Measurements from ENCODE around the gene RPL10. TPM values are rescaled to one million over a fixed set of nuclear protein-coding genes. Genes with fewer than 3 reads are reported as not detected.
"Not testable (repeated sequence)": the region's sequence is repeated elsewhere in the genome, so short reads cannot be mapped to it uniquely, and the experiment has no call there.

Gene RPL10
- total RNA-seq, 2 experiments from 2014 or later: 2,958 to 2,962 TPM

GRCh38 chrX:154382483-154383069, 15.6 kb upstream of the RPL10 start:
- H3K4me1 Mint-ChIP-seq: peaks cover 13% of the 10 kb centered on the region
- DNase-seq: no peak
- POLR2A ChIA-PET: interaction anchor here (0.6 to 2.2 kb wide), 4 partner anchors 9 to 459 kb away, joined by 3 to 9 read pairs (median 3); partner anchors contain the start of gene RPL10
- H3K9me3 Mint-ChIP-seq: no peaks in the 10 kb centered on the region
- H3K27me3 Mint-ChIP-seq: no peaks in the 10 kb centered on the region
- H3K27ac Mint-ChIP-seq: no peak overlapping the region
- CTCF ChIA-PET: no interaction called here
- peaks cover 2% of the 10 kb centered on the region for H3K36me3 Mint-ChIP-seq (ENCODE audit: low read depth)
- H3K4me3 Mint-ChIP-seq: no peak overlapping the region

GRCh38 chrX:154383359-154384283, 14.6 kb upstream of the RPL10 start:
- DNase-seq: no peak
- no peak overlapping the region for H3K27ac Mint-ChIP-seq
- ChIA-PET POLR2A (interaction anchor here (1.1 to 2.2 kb wide), 4 partner anchors 10 to 460 kb away, joined by 3 to 10 read pairs (median 6); partner anchors contain the start of gene RPL10), CTCF (interaction anchor here (1.2 kb wide), 1 partner anchor 15 kb away, joined by 3 read pairs; no protein-coding TSS in a partner anchor)
- no peak overlapping the region for H3K4me3 Mint-ChIP-seq
- peaks cover 2% of the 10 kb centered on the region for H3K36me3 Mint-ChIP-seq (ENCODE audit: low read depth)
- no peaks in the 10 kb centered on the region for H3K27me3 Mint-ChIP-seq
- H3K4me1 Mint-ChIP-seq: peaks cover 11% of the 10 kb centered on the region
- no peaks in the 10 kb centered on the region for H3K9me3 Mint-ChIP-seq

- peaks cover 11% of the 10 kb centered on the region for H3K4me1 Mint-ChIP-seq
- H3K4me3 Mint-ChIP-seq: no peak overlapping the region
- no peaks in the 10 kb centered on the region for H3K27me3 Mint-ChIP-seq
- H3K36me3 Mint-ChIP-seq (ENCODE audit: low read depth): peaks cover 2% of the 10 kb centered on the region
- no peak for DNase-seq
- H3K9me3 Mint-ChIP-seq: no peaks in the 10 kb centered on the region
- ChIA-PET POLR2A (interaction anchor here (1.6 kb wide), 1 partner anchor 14 kb away, joined by 10 read pairs; no protein-coding TSS in a partner anchor), CTCF (interaction anchor here (1.2 kb wide), 1 partner anchor 16 kb away, joined by 3 read pairs; no protein-coding TSS in a partner anchor)
- H3K27ac Mint-ChIP-seq: no peak overlapping the region
Measured at GRCh38 chrX:154384284-154384892, 13.8 kb upstream of the RPL10 start.

- not testable (repeated sequence) for H3K4me1 Mint-ChIP-seq, H3K27me3 Mint-ChIP-seq
Measured at GRCh38 chrX:154388094-154388493, 10.1 kb upstream of the RPL10 start.

DNA sequence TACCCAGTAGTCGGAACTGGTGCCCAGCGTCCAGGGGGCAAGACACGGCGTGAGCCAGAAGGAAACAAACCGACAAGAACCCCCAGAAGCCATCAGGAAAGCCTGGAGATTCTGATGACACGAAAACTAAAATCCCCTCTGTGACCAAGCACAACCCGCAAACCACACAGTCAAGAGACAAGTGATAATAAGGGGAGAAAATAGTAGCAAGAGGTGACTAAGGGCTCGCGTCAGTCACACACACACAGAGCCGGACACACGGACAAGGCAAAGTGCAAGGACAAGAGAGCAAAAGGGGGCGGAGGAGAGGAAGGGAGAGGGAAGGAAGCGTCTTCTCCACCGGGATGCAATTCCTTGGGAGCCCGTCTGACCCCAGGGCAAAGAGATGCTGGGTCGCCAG, 9.5 kb upstream of the RPL10 start:
- H3K36me3 Mint-ChIP-seq (ENCODE audit: low read depth); H3K4me1 Mint-ChIP-seq; DNase-seq; H3K27me3 Mint-ChIP-seq; H3K9me3 Mint-ChIP-seq; H3K27ac Mint-ChIP-seq; H3K4me3 Mint-ChIP-seq; POLR2A ChIA-PET; CTCF ChIA-PET: not testable (repeated sequence)

More at GRCh38 chrX:154388094-154388493, 10.1 kb upstream of the RPL10 start:
- POLR2A ChIA-PET; CTCF ChIA-PET; H3K27ac Mint-ChIP-seq; DNase-seq; H3K9me3 Mint-ChIP-seq; H3K4me3 Mint-ChIP-seq; H3K36me3 Mint-ChIP-seq (ENCODE audit: low read depth): not testable (repeated sequence)

DNA sequence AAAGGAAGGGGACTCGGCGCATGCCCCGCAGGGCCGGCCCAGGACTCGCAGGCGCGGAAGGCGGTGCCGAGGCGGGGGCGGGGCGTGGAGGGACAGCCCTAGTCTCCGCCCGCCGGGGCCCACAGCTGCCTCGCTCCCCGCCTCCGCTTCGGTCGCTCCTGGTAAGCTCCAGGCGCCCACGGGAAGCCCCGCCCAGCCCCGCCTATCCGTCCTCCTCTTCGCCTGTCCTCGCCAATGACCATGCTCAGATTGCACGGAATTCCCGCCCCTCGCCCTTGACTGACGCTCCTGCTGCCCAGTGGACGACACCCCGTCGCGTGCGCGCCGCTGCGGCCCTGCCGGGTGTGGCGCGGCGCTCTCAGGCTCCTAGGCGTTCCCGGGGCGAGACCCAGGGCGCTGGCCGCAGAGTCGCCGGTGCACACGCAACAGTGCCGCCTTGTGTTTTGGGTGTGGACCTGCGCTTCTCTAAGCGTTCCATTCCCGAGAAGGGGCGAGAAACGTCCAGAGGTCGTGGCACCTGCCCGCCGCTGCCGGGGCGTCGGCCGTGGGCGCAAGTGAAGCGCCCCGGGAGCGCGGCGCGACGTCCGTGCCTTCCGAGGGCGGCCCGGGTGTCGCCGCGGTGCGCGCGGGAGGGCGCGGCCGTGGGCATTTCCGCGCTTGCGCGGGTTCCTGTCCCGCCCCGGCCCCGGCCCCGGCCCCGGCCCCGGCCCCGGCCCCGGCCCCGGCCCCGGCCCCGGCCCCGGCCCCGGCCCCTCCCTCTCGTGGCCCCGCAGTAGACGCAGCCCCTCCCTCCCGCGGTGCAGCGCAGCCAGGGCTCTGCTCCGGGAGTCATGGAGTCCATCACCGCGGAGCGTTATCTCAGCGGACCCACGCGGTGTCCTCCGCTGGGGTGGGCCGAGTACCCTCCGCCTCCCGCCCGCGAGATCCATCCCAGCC, 8.1 kb upstream of the RPL10 start:
- H3K9me3 Mint-ChIP-seq; CTCF ChIA-PET; H3K4me1 Mint-ChIP-seq; H3K27me3 Mint-ChIP-seq; H3K36me3 Mint-ChIP-seq (ENCODE audit: low read depth); POLR2A ChIA-PET; DNase-seq; H3K4me3 Mint-ChIP-seq; H3K27ac Mint-ChIP-seq: not testable (repeated sequence)

DNA sequence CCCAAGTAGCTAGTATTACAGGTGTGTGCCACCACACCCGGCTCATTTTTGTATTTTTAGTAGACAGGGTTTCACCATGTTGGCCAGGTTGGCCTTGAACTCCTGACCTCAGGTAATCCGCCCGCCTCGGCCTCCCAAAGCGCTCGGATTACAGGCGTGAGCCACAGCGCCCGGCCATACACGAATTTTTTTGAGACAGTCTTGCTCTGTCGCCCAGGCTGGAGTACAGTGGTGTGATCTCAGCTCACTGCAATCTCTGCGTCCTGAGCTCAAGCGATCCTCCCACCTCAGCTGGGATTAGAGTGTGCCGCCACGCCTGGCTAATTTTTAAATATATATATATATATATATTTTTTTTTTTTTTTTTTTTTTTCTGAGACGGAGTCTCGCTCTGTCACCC, 1.8 kb upstream of the RPL10 start:
- DNase-seq, H3K27me3 Mint-ChIP-seq, H3K27ac Mint-ChIP-seq, CTCF ChIA-PET, H3K9me3 Mint-ChIP-seq: not testable (repeated sequence)
- Mint-ChIP-seq H3K36me3 (ENCODE audit: low read depth) (peaks cover 34% of the 10 kb centered on the region), H3K4me1 (peaks cover 16% of the 10 kb centered on the region), H3K4me3 (peak overlapping the region; percentile 98)
- POLR2A ChIA-PET: interaction anchor here (1.1 to 7.2 kb wide), 2 partner anchors 14 to 23 kb away, joined by 3 to 103 read pairs; partner anchors contain the start of genes DNASE1L1 and TAFAZZIN

- peak overlapping the region; percentile 100 for H3K27ac Mint-ChIP-seq
- CTCF ChIA-PET: interaction anchor here (1.1 to 1.2 kb wide), 2 partner anchors 13 to 32 kb away, joined by 3 to 5 read pairs; partner anchors contain the start of gene ATP6AP1
Measured at GRCh38 chrX:154396973-154397887, 947 bp upstream of the RPL10 start.

DNA sequence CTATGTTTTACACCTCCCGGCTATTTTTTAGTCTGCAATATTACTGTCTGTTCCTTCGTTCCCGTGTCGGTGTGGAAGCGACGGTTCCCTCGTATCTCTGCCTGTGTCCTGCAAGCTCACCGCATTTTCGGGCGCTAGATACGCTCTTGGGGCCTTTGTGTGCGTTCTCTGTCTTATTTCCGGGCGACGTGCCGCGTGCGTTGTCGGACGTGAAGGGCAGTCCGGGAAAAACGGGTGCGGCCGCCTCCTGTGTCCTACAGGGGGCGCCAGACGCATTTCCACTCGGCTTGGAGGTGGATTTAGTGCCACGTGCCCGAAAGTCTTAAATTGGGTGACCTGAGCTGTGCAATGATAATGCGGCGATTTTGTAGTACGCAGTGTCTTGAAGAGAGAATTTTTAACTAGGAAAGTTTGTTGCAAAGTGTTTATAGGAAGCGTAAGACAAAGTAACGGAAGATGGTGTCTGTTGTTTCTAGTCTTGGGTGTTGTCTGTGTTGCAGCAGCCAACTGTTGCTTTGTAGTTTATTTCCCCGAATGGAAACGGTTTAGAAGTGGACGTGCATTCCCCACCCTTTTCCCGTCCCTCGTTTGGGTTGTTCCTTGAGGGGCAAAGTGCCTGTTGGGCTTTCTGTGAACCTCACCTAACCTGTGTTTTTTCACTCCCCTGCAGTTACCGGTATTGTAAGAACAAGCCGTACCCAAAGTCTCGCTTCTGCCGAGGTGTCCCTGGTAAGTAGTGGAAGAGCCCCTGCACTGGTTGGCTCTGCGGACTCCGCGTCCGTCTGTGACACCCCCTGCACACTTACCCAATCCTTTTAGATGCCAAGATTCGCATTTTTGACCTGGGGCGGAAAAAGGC, 720 bp downstream of the RPL10 start:
- POLR2A ChIA-PET: interaction anchor here (0.6 to 7.2 kb wide), 34 partner anchors 9 to 476 kb away, joined by 3 to 103 read pairs (median 6); partner anchors contain the start of genes ATP6AP1, DKC1, DNASE1L1 and EMD
- Mint-ChIP-seq H3K36me3 (ENCODE audit: low read depth) (peaks cover 39% of the 10 kb centered on the region), H3K9me3 (no peaks in the 10 kb centered on the region), H3K27me3 (no peaks in the 10 kb centered on the region), H3K27ac (peak overlapping the region; percentile 100), H3K4me1 (peaks cover 16% of the 10 kb centered on the region), H3K4me3 (peak overlapping the region; percentile 98)
- CTCF ChIA-PET: interaction anchor here (0.6 to 2.3 kb wide), 11 partner anchors 11 to 135 kb away, joined by 3 to 8 read pairs (median 4); partner anchors contain the start of genes ATP6AP1, LAGE3 and SLC10A3
- peak; percentile 89 for DNase-seq

More at GRCh38 chrX:154396973-154397887, 947 bp upstream of the RPL10 start:
- H3K36me3 Mint-ChIP-seq (ENCODE audit: low read depth): peaks cover 37% of the 10 kb centered on the region
- DNase-seq: peak; percentile 64
- H3K27me3 Mint-ChIP-seq: no peaks in the 10 kb centered on the region
- peak overlapping the region; percentile 98 for H3K4me3 Mint-ChIP-seq
- POLR2A ChIA-PET: interaction anchor here (0.6 to 7.2 kb wide), 28 partner anchors 14 to 474 kb away, joined by 3 to 103 read pairs (median 8); partner anchors contain the start of genes ATP6AP1, DNASE1L1, EMD and G6PD
- H3K4me1 Mint-ChIP-seq: peaks cover 16% of the 10 kb centered on the region
- no peaks in the 10 kb centered on the region for H3K9me3 Mint-ChIP-seq

GRCh38 chrX:154399527-154400368, 1.6 kb downstream of the RPL10 start:
- Mint-ChIP-seq H3K9me3 (no peaks in the 10 kb centered on the region), H3K27ac (peak overlapping the region; percentile 100), H3K4me3 (peak overlapping the region; percentile 98), H3K4me1 (peaks cover 16% of the 10 kb centered on the region), H3K27me3 (no peaks in the 10 kb centered on the region), H3K36me3 (ENCODE audit: low read depth) (peaks cover 39% of the 10 kb centered on the region)
- DNase-seq: peak; percentile 53
- CTCF ChIA-PET: interaction anchor here (0.8 to 2.3 kb wide), 4 partner anchors 11 to 134 kb away, joined by 4 to 8 read pairs (median 5); partner anchors contain the start of genes ATP6AP1 and SLC10A3
- POLR2A ChIA-PET: interaction anchor here (0.7 to 7.2 kb wide), 19 partner anchors 8 to 473 kb away, joined by 3 to 103 read pairs (median 10); partner anchors contain the start of genes ATP6AP1, DKC1, DNASE1L1 and EMD

Measured in activated CD4-positive, alpha-beta memory T cell treated with anti-CD3 and anti-CD28 coated beads, Interleukin-2, amount 10 ng/mL, durations not matched to agents 7 days and 5 days (primary cell).